Neural progenitor cell (in vitro differentiated cells): ENCODE measurements around the gene CD58. TPM values are rescaled to one million over a fixed set of nuclear protein-coding genes. Genes with fewer than 3 reads are reported as not detected.

Source experiments
- DNase-seq: peaks from one replicate; pipeline ENCODE4 v3.0.0-alpha.2; 2016; ENCODE audit warnings: low spot score
- H2AFZ ChIP-seq: fragments of 200-600 bp; sonication (generic); replicated peaks from 2 replicates; pipeline ENCODE4 v1.6.1; 2016; ENCODE audit warnings: antibody characterized with exemption
- H3F3A ChIP-seq: fragments of 200-600 bp; sonication (generic); 2 replicates; pipeline ENCODE4 v1.6.1; 2016; ENCODE audit warnings: antibody characterized with exemption, low read depth
- H3K27ac ChIP-seq: fragments of 200-600 bp; sonication (generic); 2 replicates; pipeline ENCODE4 v1.5.1; 2016; ENCODE audit warnings: mild to moderate bottlenecking
- H3K27me3 ChIP-seq: fragments of 200-600 bp; sonication (generic); 2 replicates; pipeline ENCODE4 v1.6.1; 2016; ENCODE audit warnings: mild to moderate bottlenecking, moderate library complexity
- H3K36me3 ChIP-seq: fragments of 200-600 bp; sonication (generic); 2 replicates; pipeline ENCODE4 v1.5.1; 2016
- H3K4me1 ChIP-seq: fragments of 200-600 bp; sonication (generic); 2 replicates; pipeline ENCODE4 v1.6.1; 2016; ENCODE audit warnings: mixed run types
- H3K4me2 ChIP-seq: fragments of 200-600 bp; sonication (generic); 2 replicates; pipeline ENCODE4 v1.6.1; 2016
- H3K4me3 ChIP-seq: fragments of 200-600 bp; sonication (generic); 2 replicates; pipeline ENCODE4 v1.5.1; 2016
- H3K79me2 ChIP-seq: fragments of 200-600 bp; sonication (generic); 2 replicates; pipeline ENCODE4 v1.6.1; 2016; ENCODE audit warnings: low read depth
- H3K9ac ChIP-seq: fragments of 200-600 bp; sonication (generic); 2 replicates; pipeline ENCODE4 v1.6.1; 2016
- H3K9me3 ChIP-seq: fragments of 200-600 bp; sonication (generic); 2 replicates; pipeline ENCODE4 v1.5.1; 2016; ENCODE audit warnings: low read depth
- H4K20me1 ChIP-seq: fragments of 200-600 bp; sonication (generic); 2 replicates; pipeline ENCODE4 v1.6.1; 2016; ENCODE audit warnings: low read depth
- H3K27ac Mint-ChIP-seq: 3 replicates; pipeline ENCODE4 v1.8.0; 2021; ENCODE audit warnings: mixed read lengths
- H3K27me3 Mint-ChIP-seq: 2 replicates; pipeline ENCODE4 v1.8.0; 2022; ENCODE audit warnings: low read depth, mild to moderate bottlenecking, inconsistent platforms, moderate library complexity, mixed read lengths; ENCODE audit not compliant: insufficient read depth
- H3K36me3 Mint-ChIP-seq: 3 replicates; pipeline ENCODE4 v1.8.0; 2021; ENCODE audit warnings: mixed read lengths
- H3K4me1 Mint-ChIP-seq: 3 replicates; pipeline ENCODE4 v1.8.0; 2021; ENCODE audit warnings: mixed read lengths
- H3K4me3 Mint-ChIP-seq: 3 replicates; pipeline ENCODE4 v1.8.0; 2021; ENCODE audit warnings: mild to moderate bottlenecking, moderate library complexity, mixed read lengths
- H3K9me3 Mint-ChIP-seq: 3 replicates; pipeline ENCODE4 v1.8.0; 2020; ENCODE audit warnings: mixed read lengths
- EZH2 ChIP-seq: fragments of 200-600 bp; sonication (generic); IDR thresholded peaks from 2 replicates; pipeline ENCODE4 v1.6.1; 2017; ENCODE audit warnings: antibody characterized with exemption, mild to moderate bottlenecking, moderate library complexity
- EZH2phosphoT487 ChIP-seq: fragments of 200-600 bp; sonication (generic); IDR thresholded peaks from 2 replicates; pipeline ENCODE4 v1.6.1; 2017; ENCODE audit warnings: antibody characterized with exemption
- total RNA-seq: library from RNA; depleted of rRNA; stranded (reverse); fragments of >200 nt; gene quantifications from 2 replicates; pipeline ENCODE4 v1.2.3, GENCODE V29; 2015; ENCODE audit warnings: low replicate concordance
- TF ChIP-seq, protein P1 (sequence below): fragments of 200-600 bp; sonication (generic); IDR thresholded peaks from 2 replicates; pipeline ENCODE4 v1.5.1; 2017; ENCODE audit warnings: antibody characterized with exemption, mild to moderate bottlenecking

The CD58 gene
- total RNA-seq, 1 donor from 2014 or later, result 14.6 TPM

DNA sequence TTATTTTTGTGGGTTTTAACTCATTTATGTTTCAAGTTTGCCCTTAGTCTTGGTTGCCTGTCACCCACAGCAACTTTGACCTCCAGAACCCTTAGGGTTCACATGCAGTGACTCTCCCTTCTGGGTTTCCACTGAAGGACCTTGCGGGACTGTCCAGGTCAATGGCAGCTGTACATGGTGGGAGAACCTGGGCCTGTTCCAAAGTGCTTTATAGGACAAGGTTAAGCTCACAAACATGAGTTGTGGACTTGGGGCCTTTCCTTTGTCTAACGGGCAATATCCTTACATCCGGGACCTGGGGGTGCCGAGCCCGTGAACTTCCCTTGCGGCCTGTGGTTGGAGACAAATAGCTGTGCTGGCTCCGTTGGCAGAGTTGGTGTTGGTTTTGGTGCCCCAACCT lies 77.8 kb downstream of the CD58 start:
- peaks cover 9% of the 10 kb centered on the region for H3F3A ChIP-seq
- peaks cover 26% of the 10 kb centered on the region for H3K4me1 ChIP-seq
- no peaks in the 10 kb centered on the region for H3K79me2 ChIP-seq
- H3K36me3 ChIP-seq, result no peaks in the 10 kb centered on the region
- Mint-ChIP-seq H3K27me3 (peaks cover 7% of the 10 kb centered on the region), H3K36me3 (no peaks in the 10 kb centered on the region), H3K9me3 (no peaks in the 10 kb centered on the region), H3K27ac (no peak overlapping the region), H3K4me1 (peaks cover 35% of the 10 kb centered on the region), H3K4me3 (no peak overlapping the region)
- no peak overlapping the region for H3K9ac ChIP-seq
- no peaks in the 10 kb centered on the region for H4K20me1 ChIP-seq
- DNase-seq, result no peak
- no peak overlapping the region for H3K4me2 ChIP-seq
- TF ChIP-seq, protein P1, sequence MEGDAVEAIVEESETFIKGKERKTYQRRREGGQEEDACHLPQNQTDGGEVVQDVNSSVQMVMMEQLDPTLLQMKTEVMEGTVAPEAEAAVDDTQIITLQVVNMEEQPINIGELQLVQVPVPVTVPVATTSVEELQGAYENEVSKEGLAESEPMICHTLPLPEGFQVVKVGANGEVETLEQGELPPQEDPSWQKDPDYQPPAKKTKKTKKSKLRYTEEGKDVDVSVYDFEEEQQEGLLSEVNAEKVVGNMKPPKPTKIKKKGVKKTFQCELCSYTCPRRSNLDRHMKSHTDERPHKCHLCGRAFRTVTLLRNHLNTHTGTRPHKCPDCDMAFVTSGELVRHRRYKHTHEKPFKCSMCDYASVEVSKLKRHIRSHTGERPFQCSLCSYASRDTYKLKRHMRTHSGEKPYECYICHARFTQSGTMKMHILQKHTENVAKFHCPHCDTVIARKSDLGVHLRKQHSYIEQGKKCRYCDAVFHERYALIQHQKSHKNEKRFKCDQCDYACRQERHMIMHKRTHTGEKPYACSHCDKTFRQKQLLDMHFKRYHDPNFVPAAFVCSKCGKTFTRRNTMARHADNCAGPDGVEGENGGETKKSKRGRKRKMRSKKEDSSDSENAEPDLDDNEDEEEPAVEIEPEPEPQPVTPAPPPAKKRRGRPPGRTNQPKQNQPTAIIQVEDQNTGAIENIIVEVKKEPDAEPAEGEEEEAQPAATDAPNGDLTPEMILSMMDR, result no peak
- no peak for TF ChIP-seq EZH2phosphoT487
- TF ChIP-seq EZH2, result no peak
- H2AFZ ChIP-seq, result no peak overlapping the region
- no peak overlapping the region for H3K4me3 ChIP-seq
- H3K27ac ChIP-seq, result no peak overlapping the region
- H3K27me3 ChIP-seq, result no peaks in the 10 kb centered on the region
- H3K9me3 ChIP-seq, result no peaks in the 10 kb centered on the region

DNA sequence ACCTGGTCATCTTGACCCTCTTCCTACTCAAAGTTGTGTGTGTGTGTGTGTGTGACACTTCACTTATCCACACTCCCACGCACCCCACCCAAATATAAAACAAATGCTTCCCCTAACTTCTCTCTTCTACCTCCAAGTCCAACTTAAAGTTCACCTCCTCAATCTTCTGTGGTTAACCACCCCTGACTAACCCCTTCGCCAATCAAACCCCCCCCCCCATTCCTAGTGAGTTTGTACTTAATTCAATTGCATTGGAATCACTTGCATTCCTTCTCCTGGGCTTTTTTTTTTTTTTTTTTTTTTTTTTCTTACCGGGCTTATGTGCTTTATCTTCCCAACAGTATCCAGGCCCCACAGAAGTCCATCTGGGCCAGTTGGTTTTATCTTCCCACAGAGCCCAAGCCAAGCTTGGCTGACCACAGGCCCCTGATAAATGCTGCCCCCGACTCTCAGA lies 78.4 kb downstream of the CD58 start:
- Histone ChIP-seq H3K4me2 (no peak overlapping the region), H3F3A (peaks cover 9% of the 10 kb centered on the region), H4K20me1 (no peaks in the 10 kb centered on the region), H3K9ac (no peak overlapping the region), H3K79me2 (no peaks in the 10 kb centered on the region), H3K27me3 (no peaks in the 10 kb centered on the region), H2AFZ (no peak overlapping the region), H3K36me3 (no peaks in the 10 kb centered on the region), H3K9me3 (no peaks in the 10 kb centered on the region), H3K27ac (no peak overlapping the region), H3K4me1 (peaks cover 30% of the 10 kb centered on the region), H3K4me3 (no peak overlapping the region)
- Mint-ChIP-seq H3K9me3 (no peaks in the 10 kb centered on the region), H3K4me1 (peaks cover 35% of the 10 kb centered on the region), H3K27me3 (peaks cover 7% of the 10 kb centered on the region), H3K4me3 (no peak overlapping the region), H3K36me3 (no peaks in the 10 kb centered on the region), H3K27ac (no peak overlapping the region)
- TF ChIP-seq, protein P1, result no peak
- no peak for TF ChIP-seq EZH2
- no peak for TF ChIP-seq EZH2phosphoT487
- DNase-seq, result no peak

DNA sequence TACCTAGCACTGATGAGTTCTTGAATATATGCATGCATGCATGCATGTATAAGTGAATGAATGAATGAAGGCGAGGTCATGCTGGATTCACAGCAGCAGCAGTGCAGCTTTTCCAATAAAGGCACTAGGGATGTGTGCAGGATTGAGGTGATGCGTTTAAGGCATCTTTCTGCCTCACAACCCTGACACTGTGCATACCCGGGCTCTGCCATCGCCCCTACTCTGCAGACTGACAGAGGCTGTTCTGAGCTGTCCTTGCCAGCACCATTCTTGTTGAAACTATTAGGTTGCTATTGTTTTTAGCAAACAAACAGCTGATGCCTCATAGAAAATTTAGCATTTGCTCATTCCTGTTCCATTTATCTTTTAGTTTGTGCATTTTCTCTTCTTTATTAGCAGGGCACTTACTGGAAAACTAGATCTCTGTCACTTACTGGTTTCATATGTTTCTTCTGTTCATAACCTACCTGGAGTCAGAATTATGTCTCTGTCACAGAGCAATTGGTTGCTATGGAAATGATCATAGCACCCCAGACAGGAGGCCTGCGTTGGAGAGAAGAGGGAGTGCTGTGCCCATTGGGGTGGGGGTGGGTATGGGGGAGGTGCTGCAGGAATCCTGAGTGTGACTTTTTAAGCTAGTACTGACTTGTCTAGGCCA lies 79.0 kb downstream of the CD58 start:
- Mint-ChIP-seq H3K27ac (no peak overlapping the region), H3K9me3 (no peaks in the 10 kb centered on the region), H3K27me3 (peaks cover 7% of the 10 kb centered on the region), H3K4me3 (no peak overlapping the region), H3K4me1 (peaks cover 35% of the 10 kb centered on the region), H3K36me3 (no peaks in the 10 kb centered on the region)
- Histone ChIP-seq H3K9ac (no peak overlapping the region), H3K27ac (no peak overlapping the region), H3K4me2 (no peak overlapping the region), H2AFZ (no peak overlapping the region), H3K79me2 (no peaks in the 10 kb centered on the region), H3F3A (peaks cover 9% of the 10 kb centered on the region), H3K4me1 (peaks cover 30% of the 10 kb centered on the region), H3K27me3 (no peaks in the 10 kb centered on the region), H3K4me3 (no peak overlapping the region), H3K36me3 (no peaks in the 10 kb centered on the region), H3K9me3 (no peaks in the 10 kb centered on the region), H4K20me1 (no peaks in the 10 kb centered on the region)
- TF ChIP-seq, protein P1, result no peak
- TF ChIP-seq EZH2phosphoT487, result no peak
- TF ChIP-seq EZH2, result no peak
- no peak for DNase-seq
